ENCODE data around the gene PLCB3. TPM values are rescaled to one million over a fixed set of nuclear protein-coding genes. Genes with fewer than 3 reads are reported as not detected.

Gene PLCB3
- total RNA-seq, 1 experiment from 2014 or later: 34.6 TPM

GRCh38 chr11:64260147-64260708 is 8.9 kb downstream of the PLCB3 start:
- intact Hi-C loops (cut with micrococcal nuclease): no loop called here
- ChIA-PET POLR2A (interaction anchor here (1.7 kb wide), 1 partner anchor 10 kb away, joined by 6 read pairs; no protein-coding TSS in a partner anchor), CTCF (interaction anchor here (1.1 kb wide), 1 partner anchor 95 kb away, joined by 4 read pairs; no protein-coding TSS in a partner anchor)
- Mint-ChIP-seq H3K27ac (ENCODE audit: low read depth, unreplicated experiment) (no peak overlapping the region), H3K4me1 (ENCODE audit: insufficient read depth, unreplicated experiment) (peaks cover 6% of the 10 kb centered on the region), H3K36me3 (ENCODE audit: insufficient read depth, unreplicated experiment) (peaks cover 50% of the 10 kb centered on the region), H3K4me3 (ENCODE audit: unreplicated experiment) (no peak overlapping the region), H3K27me3 (ENCODE audit: insufficient read depth, unreplicated experiment) (no peaks in the 10 kb centered on the region), H3K9me3 (ENCODE audit: unreplicated experiment) (no peaks in the 10 kb centered on the region)
- no peak for DNase-seq (ENCODE audit: unreplicated experiment)
- TF ChIP-seq, protein P1, sequence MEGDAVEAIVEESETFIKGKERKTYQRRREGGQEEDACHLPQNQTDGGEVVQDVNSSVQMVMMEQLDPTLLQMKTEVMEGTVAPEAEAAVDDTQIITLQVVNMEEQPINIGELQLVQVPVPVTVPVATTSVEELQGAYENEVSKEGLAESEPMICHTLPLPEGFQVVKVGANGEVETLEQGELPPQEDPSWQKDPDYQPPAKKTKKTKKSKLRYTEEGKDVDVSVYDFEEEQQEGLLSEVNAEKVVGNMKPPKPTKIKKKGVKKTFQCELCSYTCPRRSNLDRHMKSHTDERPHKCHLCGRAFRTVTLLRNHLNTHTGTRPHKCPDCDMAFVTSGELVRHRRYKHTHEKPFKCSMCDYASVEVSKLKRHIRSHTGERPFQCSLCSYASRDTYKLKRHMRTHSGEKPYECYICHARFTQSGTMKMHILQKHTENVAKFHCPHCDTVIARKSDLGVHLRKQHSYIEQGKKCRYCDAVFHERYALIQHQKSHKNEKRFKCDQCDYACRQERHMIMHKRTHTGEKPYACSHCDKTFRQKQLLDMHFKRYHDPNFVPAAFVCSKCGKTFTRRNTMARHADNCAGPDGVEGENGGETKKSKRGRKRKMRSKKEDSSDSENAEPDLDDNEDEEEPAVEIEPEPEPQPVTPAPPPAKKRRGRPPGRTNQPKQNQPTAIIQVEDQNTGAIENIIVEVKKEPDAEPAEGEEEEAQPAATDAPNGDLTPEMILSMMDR (IDR thresholded peaks at IDR 0.05; ENCODE audit: unreplicated experiment): no peak
- BruUV-seq (replicated peaks): no TSS peak

GRCh38 chr11:64261556-64262080 is 10.3 kb downstream of the PLCB3 start:
- intact Hi-C loops (cut with micrococcal nuclease): no loop called here
- ChIA-PET CTCF (interaction anchor here (3.3 kb wide), 1 partner anchor 11 kb away, joined by 14 read pairs; the partner anchor contains the start of gene PLCB3), POLR2A (interaction anchor here (1.7 kb wide), 1 partner anchor 9 kb away, joined by 6 read pairs; no protein-coding TSS in a partner anchor)
- no peak for DNase-seq (ENCODE audit: unreplicated experiment)
- no TSS peak for BruUV-seq (replicated peaks)
- no peak overlapping the region for H3K4me3 Mint-ChIP-seq (ENCODE audit: unreplicated experiment)
- H3K9me3 Mint-ChIP-seq (ENCODE audit: unreplicated experiment): no peaks in the 10 kb centered on the region
- H3K27me3 Mint-ChIP-seq (ENCODE audit: insufficient read depth, unreplicated experiment): no peaks in the 10 kb centered on the region
- H3K27ac Mint-ChIP-seq (ENCODE audit: low read depth, unreplicated experiment): no peak overlapping the region
- H3K4me1 Mint-ChIP-seq (ENCODE audit: insufficient read depth, unreplicated experiment): peaks cover 10% of the 10 kb centered on the region
- peaks cover 54% of the 10 kb centered on the region for H3K36me3 Mint-ChIP-seq (ENCODE audit: insufficient read depth, unreplicated experiment)
- TF ChIP-seq, protein P1 (IDR thresholded peaks at IDR 0.05; ENCODE audit: unreplicated experiment): no peak

DNA sequence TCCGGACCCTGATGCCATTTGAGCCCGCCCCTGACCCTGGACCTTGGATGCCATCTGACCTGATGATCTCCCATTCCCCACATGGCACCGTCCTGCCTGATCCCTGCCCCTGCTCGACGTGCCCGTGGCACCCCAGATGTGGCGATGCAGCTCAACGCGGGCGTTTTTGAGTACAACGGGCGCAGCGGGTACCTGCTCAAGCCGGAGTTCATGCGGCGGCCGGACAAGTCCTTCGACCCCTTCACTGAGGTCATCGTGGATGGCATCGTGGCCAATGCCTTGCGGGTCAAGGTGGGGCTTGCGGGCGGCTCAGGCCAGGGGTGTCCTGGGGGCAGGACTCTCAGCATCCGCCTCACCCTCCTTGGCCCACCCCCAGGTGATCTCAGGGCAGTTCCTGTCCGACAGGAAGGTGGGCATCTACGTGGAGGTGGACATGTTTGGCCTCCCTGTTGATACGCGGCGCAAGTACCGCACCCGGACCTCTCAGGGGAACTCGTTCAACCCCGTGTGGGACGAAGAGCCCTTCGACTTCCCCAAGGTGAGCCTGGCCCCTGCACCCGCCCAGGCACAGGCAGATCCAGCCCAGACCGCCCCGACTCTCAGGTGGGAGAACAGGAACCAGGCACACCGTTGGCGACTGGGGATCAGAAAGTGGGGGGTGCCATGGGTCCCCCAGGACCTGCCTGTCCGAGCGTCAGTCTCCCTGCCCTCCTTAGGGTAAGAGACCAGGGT is 11.1 kb downstream of the PLCB3 start:
- no peak overlapping the region for H3K27ac Mint-ChIP-seq (ENCODE audit: low read depth, unreplicated experiment)
- POLR2A ChIA-PET: interaction anchor here (1.7 kb wide), 1 partner anchor 8 kb away, joined by 6 read pairs; no protein-coding TSS in a partner anchor
- no peaks in the 10 kb centered on the region for H3K9me3 Mint-ChIP-seq (ENCODE audit: unreplicated experiment)
- intact Hi-C loops (cut with micrococcal nuclease): no loop called here
- H3K27me3 Mint-ChIP-seq (ENCODE audit: insufficient read depth, unreplicated experiment): no peaks in the 10 kb centered on the region
- peaks cover 56% of the 10 kb centered on the region for H3K36me3 Mint-ChIP-seq (ENCODE audit: insufficient read depth, unreplicated experiment)
- peaks cover 9% of the 10 kb centered on the region for H3K4me1 Mint-ChIP-seq (ENCODE audit: insufficient read depth, unreplicated experiment)
- CTCF ChIA-PET: interaction anchor here (1.3 to 3.3 kb wide), 3 partner anchors 12 to 42 kb away, joined by 5 to 14 read pairs (median 12); partner anchors contain the start of gene PLCB3
- DNase-seq (ENCODE audit: unreplicated experiment): no peak
- no peak overlapping the region for H3K4me3 Mint-ChIP-seq (ENCODE audit: unreplicated experiment)
- BruUV-seq (replicated peaks): no TSS peak
- TF ChIP-seq, protein P1 (IDR thresholded peaks at IDR 0.05; ENCODE audit: unreplicated experiment): no peak
